Testis (tissue), 3 donors: ENCODE data around the gene TIAM1. TPM values are rescaled to one million over a fixed set of nuclear protein-coding genes. Genes with fewer than 3 reads are reported as not detected.

Experiments
- DNase-seq: peaks from one replicate; pipeline ENCODE4 v3.0.0-alpha.2; 2019
- H3K27ac ChIP-seq, 2 donors: fragments of 200-600 bp; sonication (generic); one replicate each; pipeline ENCODE4 v1.5.1; 2019
- H3K27me3 ChIP-seq: fragments of 200-600 bp; sonication (generic); one replicate; pipeline ENCODE4 v1.5.1; 2019
- H3K36me3 ChIP-seq: fragments of 200-600 bp; sonication (generic); one replicate; pipeline ENCODE4 v1.5.1; 2017; ENCODE audit warnings: low read depth; ENCODE audit errors: missing control alignments
- H3K4me1 ChIP-seq: fragments of 200-600 bp; sonication (generic); one replicate; pipeline ENCODE4 v1.5.1; 2019
- H3K4me3 ChIP-seq, 2 donors: fragments of 200-600 bp; sonication (generic); one replicate each; pipeline ENCODE4 v1.5.1; 2017 to 2019
- H3K9me3 ChIP-seq: fragments of 200-600 bp; sonication (generic); one replicate; pipeline ENCODE4 v1.5.1; 2017
- POLR2A ChIP-seq: fragments of 450-650 bp; IDR thresholded peaks from one replicate; pipeline ENCODE4 v1.6.1; 2017; ENCODE audit warnings: antibody characterized with exemption, mild to moderate bottlenecking, moderate library complexity
- WGBS, 2 donors: methylation state at CpG; one replicate each; pipeline ENCODE4 v1.1.5; 2018; 5-methylcytosine and 5-hydroxymethylcytosine counted together
- intact Hi-C: fragments of 100-400 bp; cut with DNase I; formaldehyde crosslinking; loops from one replicate; pipeline ENCODE4 v1.15.1; 2023; ENCODE audit warnings: low total_unique reads
- polyA plus RNA-seq: library from polyadenylated mRNA; stranded (reverse); fragments of 350-450 nt; fragmentation: Illumina TruSeq; extraction: RNeasy Lipid Tissue Mini Kit (QIAGEN cat#74804); gene quantifications from one replicate; pipeline ENCODE4 v1.2.3, GENCODE V29; 2014; ENCODE audit warnings: low read depth, low replicate concordance; ENCODE audit not compliant: insufficient read depth
- total RNA-seq, 2 donors: library from RNA; depleted of rRNA; stranded (reverse); fragments of >200 nt; gene quantifications; one replicate each; pipeline ENCODE4 v1.2.3, GENCODE V29; 2016
- TF ChIP-seq, protein P1 (sequence below), 3 experiments: fragments of 450-650 bp in 2 of 3; fragments of 200-600 bp in 1 of 3; sonication (generic) in 1 of 3; IDR thresholded peaks; one replicate each; pipeline ENCODE4 v1.5.1; 2016 to 2019; ENCODE audit warnings: antibody characterized with exemption in 3 of 3, mild to moderate bottlenecking in 2 of 3, moderate library complexity in 1 of 3

Gene TIAM1
- total and polyA plus RNA-seq, 3 donors from 2014 or later: 21.3 to 51.6 (median 34.6) TPM

- no peak overlapping the region for H3K27ac ChIP-seq
- H3K36me3 ChIP-seq: no peaks in the 10 kb centered on the region
- H3K4me3 ChIP-seq: no peak overlapping the region
- WGBS, 2 donors: 81 to 90% methylated on average over 2 of the region's 2 CpGs
- peaks cover 21% of the 10 kb centered on the region for H3K4me1 ChIP-seq
- H3K27me3 ChIP-seq: no peaks in the 10 kb centered on the region
- peak; percentile 13 for DNase-seq
- H3K9me3 ChIP-seq: no peaks in the 10 kb centered on the region
- intact Hi-C loops: no loop called here
- no peak for TF ChIP-seq POLR2A
- TF ChIP-seq, protein P1, sequence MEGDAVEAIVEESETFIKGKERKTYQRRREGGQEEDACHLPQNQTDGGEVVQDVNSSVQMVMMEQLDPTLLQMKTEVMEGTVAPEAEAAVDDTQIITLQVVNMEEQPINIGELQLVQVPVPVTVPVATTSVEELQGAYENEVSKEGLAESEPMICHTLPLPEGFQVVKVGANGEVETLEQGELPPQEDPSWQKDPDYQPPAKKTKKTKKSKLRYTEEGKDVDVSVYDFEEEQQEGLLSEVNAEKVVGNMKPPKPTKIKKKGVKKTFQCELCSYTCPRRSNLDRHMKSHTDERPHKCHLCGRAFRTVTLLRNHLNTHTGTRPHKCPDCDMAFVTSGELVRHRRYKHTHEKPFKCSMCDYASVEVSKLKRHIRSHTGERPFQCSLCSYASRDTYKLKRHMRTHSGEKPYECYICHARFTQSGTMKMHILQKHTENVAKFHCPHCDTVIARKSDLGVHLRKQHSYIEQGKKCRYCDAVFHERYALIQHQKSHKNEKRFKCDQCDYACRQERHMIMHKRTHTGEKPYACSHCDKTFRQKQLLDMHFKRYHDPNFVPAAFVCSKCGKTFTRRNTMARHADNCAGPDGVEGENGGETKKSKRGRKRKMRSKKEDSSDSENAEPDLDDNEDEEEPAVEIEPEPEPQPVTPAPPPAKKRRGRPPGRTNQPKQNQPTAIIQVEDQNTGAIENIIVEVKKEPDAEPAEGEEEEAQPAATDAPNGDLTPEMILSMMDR (IDR thresholded peaks at IDR 0.05): no peak
Observed at GRCh38 chr21:31366825-31367224, 22.8 kb upstream of the TIAM1 start.

DNA sequence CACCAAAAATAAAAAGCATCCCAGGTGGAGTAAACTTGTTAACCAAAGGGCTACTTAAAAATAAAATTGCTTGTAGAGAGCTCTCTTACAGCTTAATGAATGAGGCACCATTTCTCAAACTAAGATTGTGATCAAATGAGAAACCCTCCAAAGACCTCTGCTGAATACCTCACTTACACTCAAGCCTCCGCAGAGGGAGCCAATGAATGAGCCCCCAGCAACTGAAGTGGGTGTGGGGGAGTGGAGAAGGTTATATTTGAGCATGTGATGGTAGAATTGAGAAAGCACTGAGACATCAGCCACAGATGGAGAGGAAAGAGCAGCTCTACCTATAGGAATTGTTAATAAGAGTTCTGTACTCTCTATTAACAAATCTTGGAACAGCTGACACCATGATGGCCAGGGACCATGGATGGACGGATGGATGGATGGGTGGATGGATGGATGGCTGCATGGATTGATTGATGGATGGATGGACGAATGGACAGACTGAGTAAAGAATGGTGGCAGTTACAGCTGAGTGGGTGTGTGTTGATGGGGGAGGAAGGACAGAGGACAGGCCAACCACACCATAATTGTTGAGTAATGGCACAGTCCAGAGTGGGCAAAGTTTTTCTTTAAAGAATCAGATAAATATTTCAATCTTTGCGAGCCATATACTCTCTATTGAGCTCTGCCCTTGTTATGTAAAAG is 20.3 kb upstream of the TIAM1 start:
- WGBS, 2 donors: 81 to 93% methylated on average over 4 of the region's 4 CpGs
- intact Hi-C loops: no loop called here
- H3K9me3 ChIP-seq: no peaks in the 10 kb centered on the region
- H3K4me1 ChIP-seq: peaks cover 16% of the 10 kb centered on the region
- no peak overlapping the region for H3K4me3 ChIP-seq
- no peak overlapping the region for H3K27ac ChIP-seq
- DNase-seq: no peak
- no peak for TF ChIP-seq POLR2A
- TF ChIP-seq, protein P1 (IDR thresholded peaks at IDR 0.05): no peak
- H3K36me3 ChIP-seq: no peaks in the 10 kb centered on the region
- H3K27me3 ChIP-seq: no peaks in the 10 kb centered on the region

- Histone ChIP-seq H3K9me3 (no peaks in the 10 kb centered on the region), H3K4me3 (no peak overlapping the region), H3K4me1 (peaks cover 16% of the 10 kb centered on the region), H3K36me3 (no peaks in the 10 kb centered on the region), H3K27me3 (no peaks in the 10 kb centered on the region), H3K27ac (no peak overlapping the region)
- DNase-seq: no peak
- WGBS, 2 donors: 48 to 68% methylated on average over 1 of the region's 1 CpG
- intact Hi-C loops: no loop called here
- TF ChIP-seq, protein P1 (IDR thresholded peaks at IDR 0.05): no peak
- TF ChIP-seq POLR2A: no peak
Observed at GRCh38 chr21:31363720-31364119, 19.7 kb upstream of the TIAM1 start.

GRCh38 chr21:31360717-31361116 is 16.7 kb upstream of the TIAM1 start:
- Histone ChIP-seq H3K27me3 (no peaks in the 10 kb centered on the region), H3K4me1 (peaks cover 4% of the 10 kb centered on the region), H3K4me3 (no peak overlapping the region), H3K36me3 (no peaks in the 10 kb centered on the region), H3K27ac (no peak overlapping the region), H3K9me3 (no peaks in the 10 kb centered on the region)
- intact Hi-C loops: no loop called here
- no peak for DNase-seq
- TF ChIP-seq, protein P1 (IDR thresholded peaks at IDR 0.05): no peak
- no peak for TF ChIP-seq POLR2A

DNA sequence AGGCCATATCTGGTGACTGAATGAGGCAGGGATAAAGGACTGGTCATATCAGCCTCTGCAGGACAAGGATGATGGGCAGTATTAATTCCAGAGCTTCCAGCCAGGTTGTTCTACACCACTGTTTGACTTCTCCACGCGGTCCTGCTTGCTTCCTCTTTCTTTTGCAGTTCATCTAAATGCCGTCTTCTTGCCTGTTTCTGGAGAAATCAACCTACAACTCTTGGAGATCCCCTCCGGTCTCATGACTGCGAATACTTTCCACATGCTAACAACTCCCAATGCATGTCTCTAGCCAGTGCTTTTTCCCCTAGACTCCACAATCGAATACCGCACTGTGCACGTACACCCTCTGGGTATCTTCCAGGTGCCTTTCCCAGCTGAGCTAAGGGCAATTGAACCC is 14.1 kb upstream of the TIAM1 start:
- intact Hi-C loops: no loop called here
- Histone ChIP-seq H3K36me3 (no peaks in the 10 kb centered on the region), H3K9me3 (no peaks in the 10 kb centered on the region), H3K27ac (no peak overlapping the region), H3K4me3 (no peak overlapping the region), H3K27me3 (no peaks in the 10 kb centered on the region), H3K4me1 (peaks cover 3% of the 10 kb centered on the region)
- no peak for TF ChIP-seq POLR2A
- TF ChIP-seq, protein P1 (IDR thresholded peaks at IDR 0.05): no peak
- 95% methylated on average over 8 of the region's 8 CpGs for WGBS, 2 donors
- no peak for DNase-seq
